SK-N-SH treated with all-trans-retinoic acid at 6 μM for 48 hours (cell line): ENCODE results near the gene CFL2.
"Not testable (repeated sequence)": the region's sequence is repeated elsewhere in the genome, so short reads cannot be mapped to it uniquely, and the experiment has no call there.

Experiments used
- ARNTL ChIP-seq: fragments of 450-650 bp; formaldehyde crosslinking; IDR thresholded peaks from 2 replicates; pipeline ENCODE4 v1.5.0; 2020; ENCODE audit warnings: low read depth, mild to moderate bottlenecking, moderate library complexity, borderline replicate concordance
- BACH2 ChIP-seq: fragments of 250-450 bp; sonication (Bioruptor Pico); IDR thresholded peaks from 2 replicates; pipeline ENCODE4 v1.9.0; 2021; ENCODE audit warnings: mild to moderate bottlenecking, borderline replicate concordance
- PPARA ChIP-seq: fragments of 250-450 bp; sonication (Bioruptor Pico); IDR thresholded peaks from 2 replicates; pipeline ENCODE4 v1.5.0; 2020; ENCODE audit warnings: mild to moderate bottlenecking, borderline replicate concordance
- RARB ChIP-seq: fragments of 250-450 bp; sonication (Bioruptor Pico); IDR thresholded peaks from 2 replicates; pipeline ENCODE4 v1.8.0; 2021; ENCODE audit warnings: mild to moderate bottlenecking, moderate library complexity
- SNAI2 ChIP-seq: fragments of 250-450 bp; sonication (Bioruptor Pico); IDR thresholded peaks from 2 replicates; pipeline ENCODE4 v1.5.0; 2020; ENCODE audit warnings: mild to moderate bottlenecking, moderate library complexity
- TSHZ2 ChIP-seq: fragments of 250-450 bp; sonication (Bioruptor Pico); IDR thresholded peaks from 2 replicates; pipeline ENCODE4 v1.5.0; 2020; ENCODE audit warnings: mild to moderate bottlenecking, moderate library complexity
- ZNF8 ChIP-seq: fragments of 450-650 bp; formaldehyde crosslinking; IDR thresholded peaks from 2 replicates; pipeline ENCODE4 v1.5.0; 2020; ENCODE audit warnings: mild to moderate bottlenecking, moderate library complexity

- TF ChIP-seq SNAI2 (CRISPR knock-in tag); RARB (CRISPR knock-in tag); BACH2; ZNF8 (CRISPR knock-in tag); TSHZ2 (CRISPR knock-in tag); PPARA (CRISPR knock-in tag); ARNTL (CRISPR knock-in tag): not testable (repeated sequence)
Measured at GRCh38 chr14:34740139-34740538, 25.7 kb upstream of the CFL2 start.
